GM12864 (cell line): ENCODE results near the gene ENTHD1.

Source experiments
- DNase-seq: peaks from one replicate; pipeline ENCODE4 v3.0.0-alpha.2; 2011; ENCODE audit warnings: low read depth
- H3K4me3 ChIP-seq: 2 replicates; pipeline ENCODE4 v1.5.1; 2011; ENCODE audit warnings: mild to moderate bottlenecking, low read depth, low read length, control low read depth
- CTCF ChIP-seq: IDR thresholded peaks from 2 replicates; pipeline ENCODE4 v1.5.1; 2011; ENCODE audit warnings: low read depth, mild to moderate bottlenecking, moderate library complexity, low read length, control low read depth, inconsistent platforms; ENCODE audit errors: missing control alignments

Gene ENTHD1

DNA sequence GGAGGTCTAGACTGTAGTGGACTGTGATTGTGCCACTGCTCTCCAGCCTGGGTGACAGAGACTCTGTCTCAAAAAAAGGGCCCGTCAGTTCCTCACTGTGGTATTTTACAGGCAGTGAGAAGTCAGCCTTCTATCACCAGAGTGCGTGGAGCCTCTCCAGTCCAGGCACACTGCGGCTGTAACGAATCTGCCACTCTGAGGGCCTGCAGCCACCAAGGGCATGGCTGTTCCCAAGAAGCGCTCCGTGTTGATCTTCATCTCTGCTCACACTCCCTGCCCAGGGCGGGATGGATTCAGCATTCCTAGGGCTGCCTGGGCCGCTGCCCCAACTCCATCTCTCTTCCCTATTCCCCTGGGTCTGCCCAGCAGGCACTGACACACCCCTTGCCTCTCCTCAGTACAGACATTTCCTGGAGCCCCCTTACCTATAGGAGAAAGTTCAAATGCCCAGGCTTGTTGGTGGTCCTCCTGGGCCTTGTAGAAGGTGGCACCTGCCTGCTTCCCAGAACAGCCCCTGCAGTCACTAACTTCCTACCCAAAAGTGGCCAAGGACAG lies 174.6 kb downstream of the ENTHD1 start:
- H3K4me3 ChIP-seq = no peak overlapping the region
- DNase-seq = no peak
- no peak for TF ChIP-seq CTCF

DNA sequence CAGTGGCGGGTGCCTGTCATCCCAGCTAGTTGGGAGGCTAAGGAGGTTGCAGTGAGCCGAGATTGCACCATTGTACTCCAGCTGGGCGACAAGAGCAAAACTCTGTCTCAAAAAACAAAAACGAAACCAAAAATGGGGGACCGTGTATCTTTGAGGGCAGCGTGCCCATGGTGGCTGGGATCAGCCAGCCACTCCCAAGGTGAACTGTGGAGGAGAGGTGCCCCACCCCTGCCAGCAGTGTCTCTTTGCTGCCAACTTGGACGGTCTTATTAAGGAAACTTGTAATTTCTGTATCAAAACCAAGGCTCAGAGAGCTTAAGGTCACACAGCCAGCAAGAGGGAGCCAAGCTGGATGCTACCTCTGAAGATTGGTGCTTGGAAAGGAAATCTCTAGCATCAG lies 175.4 kb downstream of the ENTHD1 start:
- H3K4me3 ChIP-seq = no peak overlapping the region
- TF ChIP-seq CTCF = no peak
- no peak for DNase-seq

GRCh38 chr22:39717099-39717498 lies 176.5 kb downstream of the ENTHD1 start:
- no peak for TF ChIP-seq CTCF
- no peak overlapping the region for H3K4me3 ChIP-seq
- no peak for DNase-seq

DNA sequence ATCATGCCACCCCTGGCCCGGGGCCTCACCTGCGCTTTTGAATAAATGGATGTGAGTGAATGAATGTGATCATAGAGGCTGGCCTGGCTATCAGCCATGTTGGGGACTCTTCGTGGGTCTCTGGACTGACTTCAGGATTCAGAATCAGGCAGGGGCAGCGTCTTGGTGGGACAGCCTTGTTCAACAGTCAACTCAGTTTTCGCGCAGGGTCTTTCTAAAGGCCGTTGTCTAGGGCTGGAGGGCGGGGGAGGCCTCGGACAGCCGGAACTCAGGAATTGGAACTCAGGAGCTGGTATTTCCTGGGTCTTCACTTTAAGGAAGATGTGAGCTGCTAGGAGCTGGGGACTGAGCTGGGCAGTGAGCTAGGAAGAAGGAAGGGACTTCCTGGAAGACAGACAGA lies 177.0 kb downstream of the ENTHD1 start:
- no peak for TF ChIP-seq CTCF
- DNase-seq = no peak
- H3K4me3 ChIP-seq = no peak overlapping the region

DNA sequence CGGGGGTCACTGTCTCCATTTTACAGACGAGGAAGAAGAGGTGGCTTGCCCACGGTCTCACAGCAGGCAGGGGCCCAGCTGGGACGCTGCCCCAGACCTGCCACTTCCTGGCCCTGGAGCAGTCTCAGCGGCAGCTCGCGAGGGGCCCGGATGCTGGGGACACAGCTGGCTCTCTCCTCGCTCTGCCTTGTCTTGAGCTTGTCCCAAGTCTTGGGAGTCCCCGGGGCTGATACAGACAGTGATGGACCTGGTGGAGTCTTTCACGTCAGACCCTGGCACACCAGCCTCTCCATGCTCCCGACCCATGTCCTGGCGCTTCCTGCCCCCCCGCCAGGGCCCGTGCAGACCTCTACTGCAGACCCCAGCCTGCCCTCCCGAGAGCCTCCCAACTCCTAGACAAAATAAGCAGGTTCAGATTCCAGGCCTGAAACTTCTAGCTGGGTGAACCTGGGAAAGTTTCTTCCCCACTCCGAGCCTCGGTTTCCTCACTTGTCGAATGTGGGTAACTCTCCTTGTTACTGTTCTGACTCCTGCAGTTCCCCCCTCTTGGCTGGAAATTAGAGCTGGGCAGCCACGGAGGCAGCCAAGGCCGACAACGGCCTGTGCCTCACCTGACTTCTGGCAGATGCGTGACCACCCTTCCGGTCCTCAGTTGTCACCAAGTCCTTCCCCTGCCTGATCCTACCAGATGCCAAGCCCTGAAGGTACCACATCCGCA lies 177.6 kb downstream of the ENTHD1 start:
- no peak for TF ChIP-seq CTCF
- no peak overlapping the region for H3K4me3 ChIP-seq
- DNase-seq = no peak

DNA sequence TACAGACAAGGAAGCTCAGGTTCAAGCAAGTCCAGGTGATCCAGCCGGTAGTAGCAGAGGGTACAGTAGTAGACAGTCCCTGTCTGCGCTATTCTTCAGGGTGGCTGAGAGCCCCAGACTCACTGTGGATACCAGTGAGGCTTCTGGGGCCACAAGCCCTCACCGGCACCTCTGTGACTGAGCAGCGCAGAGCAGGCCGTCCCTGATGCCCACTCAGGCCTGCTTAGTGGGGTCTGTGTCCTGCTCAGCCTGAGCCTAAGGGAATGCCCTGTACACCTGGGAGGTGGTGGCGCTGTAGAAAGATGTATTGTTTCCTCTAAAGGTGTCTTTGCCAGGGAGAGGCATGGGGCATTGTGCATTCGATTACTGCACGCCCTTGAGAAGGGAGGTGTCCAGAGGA lies 179.2 kb downstream of the ENTHD1 start:
- H3K4me3 ChIP-seq = no peak overlapping the region
- TF ChIP-seq CTCF = no peak
- no peak for DNase-seq

- no peak overlapping the region for H3K4me3 ChIP-seq
- TF ChIP-seq CTCF = no peak
- no peak for DNase-seq
These were observed 179.7 kb downstream of the ENTHD1 start for GRCh38 chr22:39713799-39714290.
